ENCODE data around the gene FGFBP2.
"Not testable (repeated sequence)": the region's sequence is repeated elsewhere in the genome, so short reads cannot be mapped to it uniquely, and the experiment has no call there.

Gene FGFBP2

GRCh38 chr4:15926486-15926885, 36.5 kb downstream of the FGFBP2 start:
- DNase-seq: no peak

- no peak for DNase-seq
Measured at GRCh38 chr4:15925830-15926229, 37.1 kb downstream of the FGFBP2 start.

GRCh38 chr4:15921592-15921932, 41.4 kb downstream of the FGFBP2 start:
- no peak for DNase-seq

GRCh38 chr4:15920723-15921591, 42.0 kb downstream of the FGFBP2 start:
- DNase-seq: no peak

- no peak for DNase-seq
Measured at GRCh38 chr4:15918484-15919129, 44.4 kb downstream of the FGFBP2 start.

GRCh38 chr4:15917297-15917696, 45.7 kb downstream of the FGFBP2 start:
- DNase-seq: no peak

GRCh38 chr4:15916358-15916757, 46.6 kb downstream of the FGFBP2 start:
- DNase-seq: not testable (repeated sequence)

- no peak for DNase-seq
Measured at GRCh38 chr4:15914736-15915135, 48.2 kb downstream of the FGFBP2 start.

- no peak for DNase-seq
Measured at GRCh38 chr4:15914291-15914690, 48.7 kb downstream of the FGFBP2 start.

- no peak for DNase-seq
Measured at GRCh38 chr4:15913631-15913970, 49.4 kb downstream of the FGFBP2 start.

- no peak for DNase-seq
Measured at GRCh38 chr4:15912961-15913630, 49.9 kb downstream of the FGFBP2 start.

- DNase-seq: no peak
Measured at GRCh38 chr4:15912236-15912635, 50.7 kb downstream of the FGFBP2 start.

Data from CD4-positive, alpha-beta T cell treated with Interleukin-1 beta for 1 hour (primary cell).